Lower leg skin (tissue), 4 donors: ENCODE data around the gene MGMT. TPM values are rescaled to one million over a fixed set of nuclear protein-coding genes. Genes with fewer than 3 reads are reported as not detected.

Experiments used
- DNase-seq, 2 donors: peaks; one replicate each; pipeline ENCODE4 v3.0.0-alpha.2; 2019; ENCODE audit warnings: low spot score in 2 of 2
- H3K4me3 ChIP-seq: fragments of 200-600 bp; sonication (generic); 2 replicates; pipeline ENCODE4 v1.5.1; 2017; ENCODE audit warnings: mild to moderate bottlenecking, low read depth; ENCODE audit not compliant: poor library complexity, severe bottlenecking
- POLR2A ChIP-seq, 2 donors: fragments of 450-650 bp; IDR thresholded peaks; one replicate each; pipeline ENCODE4 v1.6.1; 2016 to 2017; ENCODE audit warnings: antibody characterized with exemption in 2 of 2, mild to moderate bottlenecking in 1 of 2, moderate library complexity in 1 of 2
- WGBS, 2 donors: methylation state at CpG; one replicate each; pipeline ENCODE4 v1.1.5; 2018; 5-methylcytosine and 5-hydroxymethylcytosine counted together
- intact Hi-C: fragments of 100-400 bp; cut with DNase I; formaldehyde crosslinking; loops from one replicate; pipeline ENCODE4 v1.15.0; 2023; ENCODE audit warnings: low total_unique reads
- total RNA-seq, 4 donors: library from RNA; depleted of rRNA; stranded (reverse); fragments of >200 nt; gene quantifications; one replicate each; pipeline ENCODE4 v1.1.0, GENCODE V29; 2016
- TF ChIP-seq, protein P1 (sequence below), 3 donors: fragments of 450-650 bp; IDR thresholded peaks; one replicate each; pipeline ENCODE4 v1.5.1; 2016; ENCODE audit warnings: antibody characterized with exemption in 3 of 3, mild to moderate bottlenecking in 3 of 3, moderate library complexity in 2 of 3

MGMT gene
- total RNA-seq, 4 donors from 2014 or later: 13.1 to 38.7 (median 29.2) TPM

DNA sequence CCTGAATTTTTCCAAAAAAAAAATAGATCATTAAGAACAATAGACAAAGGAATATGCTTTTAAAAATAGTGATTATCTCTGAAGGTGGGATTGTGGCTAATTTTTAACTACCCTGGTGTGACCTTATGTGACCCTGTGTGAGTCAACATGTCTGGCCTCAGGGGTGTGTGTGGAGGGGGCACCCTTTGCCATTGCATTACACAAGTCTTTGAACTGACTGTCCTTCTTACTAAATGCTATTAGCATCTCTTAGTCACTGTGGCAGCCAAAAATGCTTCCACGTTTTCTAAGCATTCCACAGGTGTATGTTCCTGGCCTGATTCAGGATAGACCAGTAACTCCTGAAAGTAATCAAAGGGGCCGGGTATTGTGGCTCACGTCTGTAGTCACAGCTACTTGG is 175.4 kb downstream of the MGMT start:
- 85 to 87% methylated on average over 3 of the region's 3 CpGs for WGBS, 2 donors
- DNase-seq: no peak
- no peak overlapping the region for H3K4me3 ChIP-seq
- TF ChIP-seq, protein P1, sequence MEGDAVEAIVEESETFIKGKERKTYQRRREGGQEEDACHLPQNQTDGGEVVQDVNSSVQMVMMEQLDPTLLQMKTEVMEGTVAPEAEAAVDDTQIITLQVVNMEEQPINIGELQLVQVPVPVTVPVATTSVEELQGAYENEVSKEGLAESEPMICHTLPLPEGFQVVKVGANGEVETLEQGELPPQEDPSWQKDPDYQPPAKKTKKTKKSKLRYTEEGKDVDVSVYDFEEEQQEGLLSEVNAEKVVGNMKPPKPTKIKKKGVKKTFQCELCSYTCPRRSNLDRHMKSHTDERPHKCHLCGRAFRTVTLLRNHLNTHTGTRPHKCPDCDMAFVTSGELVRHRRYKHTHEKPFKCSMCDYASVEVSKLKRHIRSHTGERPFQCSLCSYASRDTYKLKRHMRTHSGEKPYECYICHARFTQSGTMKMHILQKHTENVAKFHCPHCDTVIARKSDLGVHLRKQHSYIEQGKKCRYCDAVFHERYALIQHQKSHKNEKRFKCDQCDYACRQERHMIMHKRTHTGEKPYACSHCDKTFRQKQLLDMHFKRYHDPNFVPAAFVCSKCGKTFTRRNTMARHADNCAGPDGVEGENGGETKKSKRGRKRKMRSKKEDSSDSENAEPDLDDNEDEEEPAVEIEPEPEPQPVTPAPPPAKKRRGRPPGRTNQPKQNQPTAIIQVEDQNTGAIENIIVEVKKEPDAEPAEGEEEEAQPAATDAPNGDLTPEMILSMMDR (IDR thresholded peaks at IDR 0.05): no peak
- TF ChIP-seq POLR2A (IDR thresholded peaks at IDR 0.05): no peak
- intact Hi-C loops: no loop called here

DNA sequence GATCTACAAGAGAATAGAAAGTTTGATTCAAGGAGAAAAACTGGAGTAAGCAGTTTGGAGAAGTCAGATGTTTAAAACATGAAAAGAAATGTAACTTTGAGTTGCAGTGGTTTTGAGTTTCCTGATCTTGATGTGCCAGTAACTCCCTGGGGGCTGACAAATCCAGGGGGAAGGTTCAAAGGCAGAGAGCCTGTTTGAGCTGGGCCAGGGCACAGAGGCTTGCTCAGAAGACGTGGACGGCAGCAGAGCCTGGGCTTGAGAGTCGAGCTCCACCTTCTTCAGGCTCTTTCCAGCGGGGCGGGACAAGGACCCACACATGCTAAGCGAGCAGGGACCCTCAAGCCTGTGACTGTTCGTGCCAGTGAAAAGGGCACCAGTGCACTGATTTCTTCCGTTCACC is 176.2 kb downstream of the MGMT start:
- 87 to 90% methylated on average over 8 of the region's 8 CpGs for WGBS, 2 donors
- DNase-seq: no peak
- no peak overlapping the region for H3K4me3 ChIP-seq
- intact Hi-C loops: no loop called here
- TF ChIP-seq POLR2A (IDR thresholded peaks at IDR 0.05): no peak
- TF ChIP-seq, protein P1 (IDR thresholded peaks at IDR 0.05): no peak

DNA sequence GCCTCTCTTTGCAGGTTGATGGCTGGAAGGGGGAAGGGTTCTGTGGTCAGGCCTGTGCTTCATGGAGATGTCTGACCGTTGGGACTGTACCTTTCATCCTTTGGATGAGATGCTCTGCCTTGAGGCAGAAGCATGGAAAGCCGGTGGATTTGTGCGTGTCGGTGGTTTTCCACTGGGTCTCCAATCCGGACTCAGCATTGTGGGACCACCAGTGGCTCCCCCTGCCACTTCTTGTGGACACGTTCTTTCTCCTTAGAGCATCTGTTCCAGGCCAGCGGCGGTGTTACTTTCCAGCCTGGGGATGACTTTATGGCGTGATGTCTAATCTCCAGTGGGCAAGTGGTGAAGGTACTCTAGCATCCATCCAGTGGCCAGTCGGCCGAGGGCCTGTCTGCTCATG is 178.4 kb downstream of the MGMT start:
- TF ChIP-seq POLR2A (IDR thresholded peaks at IDR 0.05): no peak
- TF ChIP-seq, protein P1 (IDR thresholded peaks at IDR 0.05): no peak
- no peak overlapping the region for H3K4me3 ChIP-seq
- DNase-seq: peak in 1 of 2 donors; percentile 61
- intact Hi-C loops: no loop called here
- WGBS, 2 donors: 97% methylated on average over 10 to 11 of the region's 11 CpGs

DNA sequence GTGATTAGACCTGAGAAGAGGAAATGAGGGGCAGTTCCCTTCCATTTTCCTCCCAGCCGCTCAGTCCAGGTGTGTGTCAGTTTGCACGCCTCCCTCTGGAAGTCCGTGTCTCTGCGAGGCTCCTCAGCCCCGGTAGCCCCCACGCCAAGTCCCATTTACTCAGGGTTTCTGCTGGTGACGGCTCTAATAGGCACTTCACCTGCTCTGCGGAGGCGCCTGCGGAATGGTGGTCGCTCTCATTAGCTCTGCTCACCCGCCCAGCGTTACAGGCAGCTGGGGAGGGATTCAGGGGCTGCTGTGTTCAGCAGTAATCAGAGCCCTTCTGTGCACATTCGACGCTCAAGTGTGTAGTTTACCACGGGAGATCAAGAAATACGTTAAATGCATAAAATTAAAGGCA is 179.9 kb downstream of the MGMT start:
- no peak overlapping the region for H3K4me3 ChIP-seq
- WGBS, 2 donors: 96 to 97% methylated on average over 17 of the region's 17 CpGs
- TF ChIP-seq, protein P1 (IDR thresholded peaks at IDR 0.05): no peak
- TF ChIP-seq POLR2A (IDR thresholded peaks at IDR 0.05): no peak
- no peak for DNase-seq
- intact Hi-C loops: no loop called here

DNA sequence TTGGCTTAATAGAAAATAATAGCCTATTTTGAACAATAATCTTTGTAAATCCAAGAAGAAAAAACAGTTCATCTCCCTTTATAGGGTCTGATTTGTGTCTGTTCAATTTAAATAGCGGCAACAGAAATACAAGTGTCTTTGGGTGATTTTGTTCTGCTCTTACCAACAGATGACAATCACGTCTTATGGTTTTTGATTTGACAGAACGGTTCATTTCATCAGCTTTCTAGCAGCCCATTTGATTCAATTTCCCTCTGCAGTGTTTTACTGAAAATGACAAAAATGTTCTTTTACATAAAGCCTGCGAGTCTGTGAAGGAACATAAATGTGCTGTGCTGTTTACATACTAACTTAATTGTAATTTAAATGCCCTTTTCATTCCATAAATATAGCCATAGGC is 180.5 kb downstream of the MGMT start:
- H3K4me3 ChIP-seq: no peak overlapping the region
- no peak for DNase-seq
- intact Hi-C loops: no loop called here
- no peak for TF ChIP-seq POLR2A (IDR thresholded peaks at IDR 0.05)
- TF ChIP-seq, protein P1 (IDR thresholded peaks at IDR 0.05): no peak
- WGBS, 2 donors: 96% methylated on average over 4 of the region's 4 CpGs

DNA sequence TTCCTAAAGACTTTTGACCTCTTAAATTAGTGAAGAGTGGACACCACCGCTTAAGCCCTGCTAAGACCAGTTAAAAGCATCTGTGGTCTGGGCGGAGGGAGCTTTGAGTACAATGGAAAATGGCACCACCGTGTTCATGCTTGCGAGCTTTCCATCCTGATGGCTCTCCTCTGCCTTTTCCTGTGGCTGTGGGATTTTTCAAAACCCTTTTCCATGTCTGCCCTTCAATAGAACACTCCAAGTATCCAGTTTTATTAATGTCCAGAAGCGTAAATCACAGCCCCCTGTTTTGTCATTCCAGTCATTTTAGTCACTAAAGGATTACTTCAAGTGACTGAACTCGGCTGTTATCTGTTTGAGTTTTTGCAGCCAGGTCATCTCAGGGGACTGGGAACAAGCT is 181.8 kb downstream of the MGMT start:
- intact Hi-C loops: no loop called here
- no peak overlapping the region for H3K4me3 ChIP-seq
- TF ChIP-seq POLR2A (IDR thresholded peaks at IDR 0.05): no peak
- TF ChIP-seq, protein P1 (IDR thresholded peaks at IDR 0.05): no peak
- DNase-seq: no peak
- WGBS, 2 donors: 93 to 94% methylated on average over 6 of the region's 6 CpGs
